ENCODE results near the gene SCGN.

Gene SCGN

DNA sequence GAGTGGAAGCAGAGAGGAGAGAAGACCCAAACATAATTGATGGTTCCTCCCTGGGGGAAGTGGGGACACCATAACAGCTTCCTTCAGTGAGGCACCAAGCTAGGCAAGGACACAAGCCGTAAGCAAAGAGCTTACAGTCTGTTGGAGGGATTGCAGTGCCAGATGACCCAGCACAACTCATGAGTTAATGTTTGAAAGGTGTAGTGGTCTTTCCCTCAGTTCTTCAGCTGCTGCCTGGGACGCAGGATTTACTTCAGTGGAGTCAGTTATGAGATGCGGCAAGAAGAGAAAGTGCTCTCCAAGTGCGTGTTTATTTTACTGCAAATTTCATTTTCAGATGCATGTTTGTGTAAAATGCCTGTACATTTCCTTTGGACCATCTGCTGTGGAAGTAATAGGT lies 63.8 kb downstream of the SCGN start:
- TF ChIP-seq, protein P1, sequence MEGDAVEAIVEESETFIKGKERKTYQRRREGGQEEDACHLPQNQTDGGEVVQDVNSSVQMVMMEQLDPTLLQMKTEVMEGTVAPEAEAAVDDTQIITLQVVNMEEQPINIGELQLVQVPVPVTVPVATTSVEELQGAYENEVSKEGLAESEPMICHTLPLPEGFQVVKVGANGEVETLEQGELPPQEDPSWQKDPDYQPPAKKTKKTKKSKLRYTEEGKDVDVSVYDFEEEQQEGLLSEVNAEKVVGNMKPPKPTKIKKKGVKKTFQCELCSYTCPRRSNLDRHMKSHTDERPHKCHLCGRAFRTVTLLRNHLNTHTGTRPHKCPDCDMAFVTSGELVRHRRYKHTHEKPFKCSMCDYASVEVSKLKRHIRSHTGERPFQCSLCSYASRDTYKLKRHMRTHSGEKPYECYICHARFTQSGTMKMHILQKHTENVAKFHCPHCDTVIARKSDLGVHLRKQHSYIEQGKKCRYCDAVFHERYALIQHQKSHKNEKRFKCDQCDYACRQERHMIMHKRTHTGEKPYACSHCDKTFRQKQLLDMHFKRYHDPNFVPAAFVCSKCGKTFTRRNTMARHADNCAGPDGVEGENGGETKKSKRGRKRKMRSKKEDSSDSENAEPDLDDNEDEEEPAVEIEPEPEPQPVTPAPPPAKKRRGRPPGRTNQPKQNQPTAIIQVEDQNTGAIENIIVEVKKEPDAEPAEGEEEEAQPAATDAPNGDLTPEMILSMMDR (IDR thresholded peaks at IDR 0.05; ENCODE audit: insufficient read depth, missing control alignments), result no peak
- FAIRE-seq (no peak), DNase-seq (ENCODE audit: insufficient read length, low spot score) (no peak)

DNA sequence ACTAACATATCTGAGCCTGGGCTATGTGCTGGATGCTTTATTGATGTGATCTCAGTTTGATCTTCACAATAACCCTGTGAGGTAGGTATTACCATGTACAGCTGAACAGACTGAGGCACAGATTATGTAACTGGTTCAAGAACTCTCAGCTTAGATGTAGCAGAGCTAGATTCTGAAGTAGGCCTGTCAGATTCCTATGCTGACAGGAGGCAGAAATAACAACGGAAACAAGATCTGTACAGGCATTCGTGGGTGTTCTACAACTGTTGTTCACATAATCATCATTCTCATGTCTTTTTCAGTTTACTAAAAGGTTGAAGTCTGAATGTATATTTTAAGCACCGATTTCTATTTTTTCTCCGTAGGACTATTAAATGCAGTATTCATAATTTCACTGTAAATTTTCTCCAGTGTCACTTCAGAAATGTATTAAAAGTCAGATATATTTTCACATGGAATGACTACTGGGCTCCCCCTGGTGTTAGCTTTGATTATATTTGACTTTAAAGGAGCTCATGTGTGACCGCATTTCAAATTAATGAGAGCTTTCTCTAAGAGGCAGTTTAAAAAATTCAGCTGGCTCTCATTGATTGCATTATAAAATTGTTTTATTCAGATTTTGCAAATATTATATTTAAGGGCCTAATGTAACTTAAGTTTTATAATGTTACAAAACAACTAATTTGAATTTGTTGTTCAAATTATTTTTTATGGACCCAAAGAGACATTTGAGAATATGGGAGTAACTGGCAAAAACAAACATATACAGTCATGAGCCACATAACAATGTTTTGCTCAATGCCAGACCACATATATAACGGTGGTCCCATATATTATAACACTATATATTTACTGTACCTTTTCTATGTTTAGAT lies 66.1 kb downstream of the SCGN start:
- peak; percentile 58 for FAIRE-seq
- TF ChIP-seq, protein P1 (IDR thresholded peaks at IDR 0.05; ENCODE audit: insufficient read depth, missing control alignments), result peak; percentile 67
- DNase-seq (ENCODE audit: insufficient read length, low spot score), result no peak

DNA sequence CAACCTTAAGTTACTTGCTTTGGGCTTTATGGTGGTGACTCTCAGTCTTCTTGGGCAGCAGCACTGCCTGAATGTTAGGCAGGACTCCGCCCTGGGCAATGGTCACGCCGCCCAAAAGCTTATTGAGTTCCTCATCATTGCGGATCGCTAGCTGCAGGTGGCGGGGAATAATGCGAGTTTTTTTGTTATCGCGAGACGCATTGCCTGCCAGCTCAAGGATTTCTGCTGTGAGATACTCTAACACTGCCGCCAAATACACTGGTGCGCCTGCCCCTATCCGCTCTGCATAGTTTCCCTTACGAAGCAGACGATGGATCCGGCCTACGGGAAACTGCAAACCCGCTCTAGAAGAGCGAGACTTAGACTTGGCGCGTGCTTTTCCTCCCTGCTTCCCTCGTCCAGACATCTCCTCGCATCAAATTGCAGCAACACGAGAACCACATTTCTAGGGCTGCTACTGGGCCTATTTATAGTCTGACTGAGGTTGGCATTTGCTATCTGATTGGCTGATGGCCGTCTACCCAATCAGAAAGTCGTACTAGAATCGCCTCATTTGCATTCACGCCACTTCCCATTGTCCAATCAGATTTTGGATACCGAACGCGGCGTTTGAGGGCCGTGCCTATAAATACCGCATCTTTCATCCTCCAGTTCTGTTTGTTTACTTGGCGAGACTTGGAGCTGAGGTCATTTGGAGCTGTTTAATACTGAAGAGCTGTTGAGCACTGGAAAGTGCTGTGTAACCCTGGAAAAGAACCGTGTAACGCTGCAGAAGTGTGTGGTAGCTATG lies 74.3 kb downstream of the SCGN start:
- TF ChIP-seq, protein P1 (IDR thresholded peaks at IDR 0.05; ENCODE audit: insufficient read depth, missing control alignments), result no peak
- DNase-seq (ENCODE audit: insufficient read length, low spot score) (no peak), FAIRE-seq (no peak)

GRCh38 chr6:25727028-25727427 lies 75.0 kb downstream of the SCGN start:
- TF ChIP-seq, protein P1 (IDR thresholded peaks at IDR 0.05; ENCODE audit: insufficient read depth, missing control alignments), result no peak
- no peak for FAIRE-seq
- no peak for DNase-seq (ENCODE audit: insufficient read length, low spot score)

DNA sequence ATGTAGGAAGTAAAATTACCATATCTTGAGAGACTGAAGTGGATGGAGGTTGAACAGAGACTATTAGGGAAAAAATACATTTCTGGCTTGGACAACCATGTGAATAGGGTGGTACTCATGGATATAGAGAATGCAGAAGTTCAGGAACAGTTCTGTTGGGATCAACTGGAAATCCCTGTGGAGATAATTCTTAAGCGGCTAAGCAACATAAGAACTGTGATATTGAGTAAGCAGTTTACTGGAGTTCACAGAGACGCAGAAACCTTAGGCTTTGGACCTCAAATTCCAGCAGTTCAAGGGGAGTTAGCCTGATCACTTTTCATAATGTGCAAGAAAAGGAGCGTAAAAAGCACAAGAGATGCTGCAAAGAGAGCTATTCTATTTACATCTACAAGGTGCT lies 78.9 kb downstream of the SCGN start:
- no peak for DNase-seq (ENCODE audit: insufficient read length, low spot score)
- peak; percentile 70 for FAIRE-seq
- TF ChIP-seq, protein P1 (IDR thresholded peaks at IDR 0.05; ENCODE audit: insufficient read depth, missing control alignments), result no peak

GRCh38 chr6:25731721-25732120 lies 79.7 kb downstream of the SCGN start:
- TF ChIP-seq, protein P1 (IDR thresholded peaks at IDR 0.05; ENCODE audit: insufficient read depth, missing control alignments), result no peak
- FAIRE-seq (no peak), DNase-seq (ENCODE audit: insufficient read length, low spot score) (no peak)
